ENCODE data around the gene KCNJ5. TPM values are rescaled to one million over a fixed set of nuclear protein-coding genes. Genes with fewer than 3 reads are reported as not detected.

The KCNJ5 gene
- 1 to 10 TPM in 1 of 4 donors, under 1 TPM in 1, not detected in 2; 0.69 to 1.1 TPM for total RNA-seq

DNA sequence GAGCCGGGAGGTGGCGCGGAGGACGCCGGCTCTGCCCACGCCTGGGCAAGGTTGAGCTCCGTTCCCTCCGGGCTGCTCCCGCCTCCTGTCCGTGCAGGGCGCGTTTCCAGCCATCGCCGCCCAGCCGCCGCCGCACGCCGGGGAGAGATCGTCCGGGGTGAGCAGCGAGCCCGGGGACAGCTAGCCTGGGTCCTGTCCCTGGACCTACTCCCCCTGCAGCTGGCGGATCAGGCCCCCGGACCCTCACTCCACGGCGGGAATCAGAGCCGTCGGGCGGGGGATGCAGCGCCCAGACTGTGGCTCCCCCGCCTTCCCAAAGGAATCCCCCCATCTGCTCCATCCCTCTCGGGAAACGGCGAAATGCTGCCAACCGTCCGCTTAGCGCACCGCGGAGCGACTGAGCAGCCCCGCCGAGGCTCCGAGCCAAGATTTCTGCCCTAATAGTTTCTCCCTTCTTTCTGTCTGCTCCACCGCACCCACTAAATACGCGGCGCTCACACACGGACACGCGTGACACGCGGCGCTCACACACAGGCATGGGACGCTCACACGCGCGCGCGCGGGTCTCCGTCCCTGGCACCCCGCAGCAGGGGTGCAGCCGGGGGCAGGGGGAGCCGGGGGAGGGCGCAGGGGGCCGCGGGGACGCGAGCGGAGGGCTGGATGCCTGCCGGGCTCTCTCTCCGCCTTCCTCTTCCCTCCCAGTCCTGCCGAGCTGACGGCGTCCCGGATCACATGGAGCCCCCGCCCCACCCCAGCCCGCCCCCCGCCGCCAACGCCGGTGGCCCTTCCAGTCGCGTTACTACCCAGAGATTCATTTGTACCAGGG is at the start of gene KCNJ5:
KCNJ5 (plus strand) TSS at position 814 of the 826 bp plus-strand sequence. CDS start 19,918 bp downstream, outside the sequence.
- no peak for TF ChIP-seq POLR2A (IDR thresholded peaks at IDR 0.05)
- TF ChIP-seq, protein P1, sequence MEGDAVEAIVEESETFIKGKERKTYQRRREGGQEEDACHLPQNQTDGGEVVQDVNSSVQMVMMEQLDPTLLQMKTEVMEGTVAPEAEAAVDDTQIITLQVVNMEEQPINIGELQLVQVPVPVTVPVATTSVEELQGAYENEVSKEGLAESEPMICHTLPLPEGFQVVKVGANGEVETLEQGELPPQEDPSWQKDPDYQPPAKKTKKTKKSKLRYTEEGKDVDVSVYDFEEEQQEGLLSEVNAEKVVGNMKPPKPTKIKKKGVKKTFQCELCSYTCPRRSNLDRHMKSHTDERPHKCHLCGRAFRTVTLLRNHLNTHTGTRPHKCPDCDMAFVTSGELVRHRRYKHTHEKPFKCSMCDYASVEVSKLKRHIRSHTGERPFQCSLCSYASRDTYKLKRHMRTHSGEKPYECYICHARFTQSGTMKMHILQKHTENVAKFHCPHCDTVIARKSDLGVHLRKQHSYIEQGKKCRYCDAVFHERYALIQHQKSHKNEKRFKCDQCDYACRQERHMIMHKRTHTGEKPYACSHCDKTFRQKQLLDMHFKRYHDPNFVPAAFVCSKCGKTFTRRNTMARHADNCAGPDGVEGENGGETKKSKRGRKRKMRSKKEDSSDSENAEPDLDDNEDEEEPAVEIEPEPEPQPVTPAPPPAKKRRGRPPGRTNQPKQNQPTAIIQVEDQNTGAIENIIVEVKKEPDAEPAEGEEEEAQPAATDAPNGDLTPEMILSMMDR (IDR thresholded peaks at IDR 0.05), result no peak
- H3K4me1 ChIP-seq, result peaks cover 0 to 12% of the 10 kb centered on the region in 2 donors
- no peak within 1 kb of the TSS for H3K27ac ChIP-seq
- intact Hi-C loops (cut with DNase I; ENCODE audit: low total_unique reads), result no loop called here
- H3K36me3 ChIP-seq, result no peaks in the 10 kb centered on the region
- H3K9me3 ChIP-seq, result no peaks in the 10 kb centered on the region
- peak in 1 of 2 donors; percentile 23 for DNase-seq
- no peaks in the 10 kb centered on the region for H3K27me3 ChIP-seq
- peak within 1 kb of the TSS; percentile 25 to 38 for H3K4me3 ChIP-seq

DNA sequence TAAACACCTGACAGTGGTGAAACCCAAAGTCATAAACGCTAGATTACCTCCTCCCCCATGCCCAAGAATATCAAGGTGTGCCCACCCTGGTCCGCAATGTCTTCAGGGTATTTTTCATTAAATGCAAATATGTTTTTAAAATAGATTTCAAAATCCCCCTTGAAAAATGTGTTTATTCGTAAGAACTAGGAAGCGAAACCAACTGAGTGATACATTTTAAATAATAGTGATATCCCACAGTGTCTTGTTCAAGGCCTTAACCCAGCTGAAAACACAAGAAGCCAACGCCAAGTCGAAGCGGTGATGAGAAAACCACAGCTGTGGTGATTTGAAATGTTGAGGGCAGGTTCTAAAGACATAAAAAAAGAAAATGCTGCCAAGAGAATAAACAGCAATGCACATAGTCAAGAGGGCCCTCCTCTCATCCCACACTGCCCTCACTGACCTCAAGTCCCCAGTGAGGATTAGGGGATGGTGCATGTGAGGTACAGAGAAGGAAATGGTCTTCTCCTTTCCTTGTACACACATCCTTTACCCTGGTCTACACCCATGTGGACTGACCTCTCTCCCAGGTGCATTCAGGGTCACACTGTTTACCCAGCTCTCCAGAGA is 49.6 kb upstream of the KCNJ5 start:
- H3K27ac ChIP-seq, result no peak overlapping the region
- no peaks in the 10 kb centered on the region for H3K4me1 ChIP-seq
- intact Hi-C loops (cut with DNase I; ENCODE audit: low total_unique reads), result no loop called here
- TF ChIP-seq POLR2A (IDR thresholded peaks at IDR 0.05), result no peak
- TF ChIP-seq, protein P1 (IDR thresholded peaks at IDR 0.05), result no peak
- H3K4me3 ChIP-seq, result no peak overlapping the region
- no peak for DNase-seq
- no peaks in the 10 kb centered on the region for H3K27me3 ChIP-seq
- H3K9me3 ChIP-seq, result no peaks in the 10 kb centered on the region
- H3K36me3 ChIP-seq, result no peaks in the 10 kb centered on the region

DNA sequence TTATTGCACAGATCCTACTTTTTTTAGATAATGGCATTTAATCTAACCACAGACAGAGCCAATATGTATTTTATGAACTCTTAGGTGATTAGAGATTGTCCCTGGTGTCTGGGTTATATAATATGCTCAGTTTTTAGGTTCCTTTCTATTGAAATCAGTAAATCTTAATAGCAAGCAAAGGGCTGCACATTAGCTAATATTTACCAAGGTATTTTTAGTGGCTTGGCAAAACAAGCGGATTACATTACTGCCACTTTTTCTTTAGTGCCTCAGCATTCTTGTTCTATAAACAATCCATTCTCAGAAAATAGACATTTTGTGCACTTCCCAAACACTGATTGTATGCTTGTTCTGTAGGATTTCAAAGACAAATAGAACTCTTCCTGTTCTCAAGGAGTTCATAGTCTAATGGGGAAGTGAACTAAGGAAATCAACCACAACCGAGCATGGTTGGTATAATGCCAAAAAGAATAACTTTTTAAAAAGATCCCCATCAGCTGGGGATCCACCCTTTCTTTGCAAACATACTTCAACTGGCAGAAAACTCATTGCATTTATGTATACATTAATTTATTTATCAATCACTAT is 47.9 kb upstream of the KCNJ5 start:
- Histone ChIP-seq H3K4me3 (no peak overlapping the region), H3K4me1 (no peaks in the 10 kb centered on the region)
- intact Hi-C loops (cut with DNase I; ENCODE audit: low total_unique reads), result no loop called here

GRCh38 chr11:128845334-128845780 is 45.8 kb upstream of the KCNJ5 start:
- no peak for DNase-seq
- H3K27ac ChIP-seq, result no peak overlapping the region
- no peak for TF ChIP-seq POLR2A (IDR thresholded peaks at IDR 0.05)
- TF ChIP-seq, protein P1 (IDR thresholded peaks at IDR 0.05), result no peak
- H3K4me1 ChIP-seq, result no peaks in the 10 kb centered on the region
- H3K36me3 ChIP-seq, result no peaks in the 10 kb centered on the region
- H3K4me3 ChIP-seq, result no peak overlapping the region
- no peaks in the 10 kb centered on the region for H3K9me3 ChIP-seq
- intact Hi-C loops (cut with DNase I; ENCODE audit: low total_unique reads), result no loop called here
- H3K27me3 ChIP-seq, result no peaks in the 10 kb centered on the region

More for the DNA sequence above, 47.9 kb upstream of the KCNJ5 start:
- DNase-seq, result no peak
- TF ChIP-seq, protein P1 (IDR thresholded peaks at IDR 0.05), result no peak
- TF ChIP-seq POLR2A (IDR thresholded peaks at IDR 0.05), result no peak
- H3K27ac ChIP-seq, result no peak overlapping the region
- H3K27me3 ChIP-seq, result no peaks in the 10 kb centered on the region
- H3K9me3 ChIP-seq, result no peaks in the 10 kb centered on the region
- no peaks in the 10 kb centered on the region for H3K36me3 ChIP-seq

DNA sequence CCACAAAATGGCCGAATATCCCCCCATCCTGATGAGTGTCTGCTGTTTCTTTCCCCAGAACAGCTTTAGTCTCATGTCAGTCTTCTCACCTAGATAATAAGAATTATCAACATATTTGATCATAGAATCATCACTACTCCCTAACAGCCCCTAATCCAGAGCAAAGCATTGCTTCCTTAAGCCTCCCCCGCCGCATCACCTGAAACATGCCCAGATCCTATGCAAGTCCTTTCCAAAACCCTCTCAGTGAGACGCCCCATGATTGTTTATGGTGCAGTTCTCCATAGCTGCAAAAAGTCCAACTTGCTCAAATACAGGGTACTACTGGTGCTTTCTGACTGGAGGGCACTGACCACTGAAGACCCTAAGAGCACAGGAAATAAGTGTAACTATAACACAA is 44.2 kb upstream of the KCNJ5 start:
- Histone ChIP-seq H3K27ac (no peak overlapping the region), H3K27me3 (no peaks in the 10 kb centered on the region), H3K4me1 (no peaks in the 10 kb centered on the region), H3K9me3 (no peaks in the 10 kb centered on the region), H3K36me3 (no peaks in the 10 kb centered on the region), H3K4me3 (no peak overlapping the region)
- intact Hi-C loops (cut with DNase I; ENCODE audit: low total_unique reads), result no loop called here
- TF ChIP-seq, protein P1 (IDR thresholded peaks at IDR 0.05), result no peak
- TF ChIP-seq POLR2A (IDR thresholded peaks at IDR 0.05), result no peak
- DNase-seq, result no peak

Measured in uterus (tissue), 4 donors.